Left ventricle myocardium inferior (tissue), 1 donor: Measurements from ENCODE around the gene F3. TPM values are rescaled to one million over a fixed set of nuclear protein-coding genes. Genes with fewer than 3 reads are reported as not detected.
"Not testable (repeated sequence)": the region's sequence is repeated elsewhere in the genome, so short reads cannot be mapped to it uniquely, and the experiment has no call there.

Source experiments
- DNase-seq: peaks from one replicate; pipeline ENCODE4 v3.0.0-alpha.2; 2020
- H3K27ac ChIP-seq: fragments of 200-600 bp; replicated peaks from 2 replicates; pipeline ENCODE4 v1.8.0; 2021
- H3K27me3 ChIP-seq: fragments of 200-600 bp; 2 replicates; pipeline ENCODE4 v1.8.0; 2021; ENCODE audit warnings: low read depth
- H3K36me3 ChIP-seq: fragments of 200-600 bp; 2 replicates; pipeline ENCODE4 v1.8.0; 2021
- H3K4me1 ChIP-seq: fragments of 200-600 bp; 2 replicates; pipeline ENCODE4 v1.8.0; 2021
- H3K4me3 ChIP-seq: fragments of 200-600 bp; 2 replicates; pipeline ENCODE4 v1.8.0; 2021; ENCODE audit warnings: mild to moderate bottlenecking, moderate library complexity
- H3K9me3 ChIP-seq: fragments of 200-600 bp; replicated peaks from 2 replicates; pipeline ENCODE4 v1.8.0; 2021
- CTCF ChIP-seq: fragments of 200-600 bp; IDR thresholded peaks from 2 replicates; pipeline ENCODE4 v1.8.0; 2021; ENCODE audit warnings: antibody characterized with exemption, mild to moderate bottlenecking, borderline replicate concordance
- intact Hi-C: fragments of 100-400 bp; cut with micrococcal nuclease; formaldehyde crosslinking; loops from one replicate; pipeline ENCODE4 v1.11.0; 2022
- total RNA-seq: library from RNA; stranded (reverse); fragmentation: NEBNext Ultra II Directional; extraction: Animal tissue kit (Norgen Biotek cat#: 25700); gene quantifications from one replicate; pipeline ENCODE4 v1.2.1, GENCODE V29; 2021
- donor health status: DM: no; HTN: yes; CAD: no; lungs with severe emphysema.

The F3 gene
- total RNA-seq, 1 donor from 2014 or later: 50.8 TPM

- Histone ChIP-seq H3K36me3 (no peaks in the 10 kb centered on the region), H3K9me3 (peaks cover 23% of the 10 kb centered on the region), H3K4me1 (no peaks in the 10 kb centered on the region), H3K4me3 (no peak overlapping the region), H3K27me3 (peaks cover 5% of the 10 kb centered on the region), H3K27ac (no peak overlapping the region)
- DNase-seq: no peak
- intact Hi-C loops: no loop called here
- TF ChIP-seq CTCF: no peak
These were observed 38.3 kb upstream of the F3 start for GRCh38 chr1:94579876-94580294.

- Histone ChIP-seq H3K27ac (no peak overlapping the region), H3K4me1 (no peaks in the 10 kb centered on the region), H3K9me3 (peaks cover 23% of the 10 kb centered on the region), H3K27me3 (peaks cover 5% of the 10 kb centered on the region), H3K4me3 (no peak overlapping the region), H3K36me3 (no peaks in the 10 kb centered on the region)
- intact Hi-C loops: no loop called here
- no peak for TF ChIP-seq CTCF
- no peak for DNase-seq
These were observed 37.3 kb upstream of the F3 start for GRCh38 chr1:94578856-94579255.

GRCh38 chr1:94573917-94574316 lies 32.4 kb upstream of the F3 start:
- H3K36me3 ChIP-seq, intact Hi-C loops, H3K27me3 ChIP-seq, H3K4me1 ChIP-seq, DNase-seq, H3K27ac ChIP-seq, H3K4me3 ChIP-seq: not testable (repeated sequence)
- H3K9me3 ChIP-seq: peaks cover 36% of the 10 kb centered on the region

GRCh38 chr1:94572780-94573179 lies 31.2 kb upstream of the F3 start:
- DNase-seq: no peak
- Histone ChIP-seq H3K27me3 (no peaks in the 10 kb centered on the region), H3K9me3 (peaks cover 38% of the 10 kb centered on the region), H3K4me1 (no peaks in the 10 kb centered on the region), H3K36me3 (no peaks in the 10 kb centered on the region), H3K27ac (no peak overlapping the region), H3K4me3 (no peak overlapping the region)
- intact Hi-C loops: no loop called here
- TF ChIP-seq CTCF: no peak

GRCh38 chr1:94570965-94571364 lies 29.4 kb upstream of the F3 start:
- H3K4me1 ChIP-seq, H3K27ac ChIP-seq, DNase-seq, H3K4me3 ChIP-seq, H3K27me3 ChIP-seq, intact Hi-C loops, H3K36me3 ChIP-seq: not testable (repeated sequence)
- H3K9me3 ChIP-seq: peaks cover 28% of the 10 kb centered on the region

GRCh38 chr1:94568806-94569205 lies 27.2 kb upstream of the F3 start:
- H3K27me3 ChIP-seq, DNase-seq, intact Hi-C loops, H3K36me3 ChIP-seq, H3K4me3 ChIP-seq, H3K27ac ChIP-seq, H3K4me1 ChIP-seq: not testable (repeated sequence)
- peaks cover 28% of the 10 kb centered on the region for H3K9me3 ChIP-seq

GRCh38 chr1:94567975-94568607 lies 26.5 kb upstream of the F3 start:
- not testable (repeated sequence) for H3K27ac ChIP-seq

GRCh38 chr1:94566436-94566835 lies 24.9 kb upstream of the F3 start:
- intact Hi-C loops, H3K4me3 ChIP-seq, H3K4me1 ChIP-seq, H3K27ac ChIP-seq, H3K27me3 ChIP-seq, H3K36me3 ChIP-seq, DNase-seq: not testable (repeated sequence)
- H3K9me3 ChIP-seq: peaks cover 17% of the 10 kb centered on the region

More at GRCh38 chr1:94567975-94568607, 26.5 kb upstream of the F3 start:
- DNase-seq, intact Hi-C loops, H3K4me1 ChIP-seq, H3K36me3 ChIP-seq, H3K27me3 ChIP-seq, H3K4me3 ChIP-seq: not testable (repeated sequence)
- peaks cover 23% of the 10 kb centered on the region for H3K9me3 ChIP-seq
